GM18507 (cell line): Measurements from ENCODE around the gene BICRA.

Source experiments
- DNase-seq: peaks from one replicate; pipeline ENCODE4 v3.0.0; 2011; ENCODE audit warnings: low read depth; ENCODE audit not compliant: insufficient read length; ENCODE audit errors: extremely low spot score
- FAIRE-seq: peaks from 2 replicates; lab custom pipeline; 2011; peaks lifted over from hg19 to GRCh38; lab: Jason Lieb, UNC

BICRA gene

DNA sequence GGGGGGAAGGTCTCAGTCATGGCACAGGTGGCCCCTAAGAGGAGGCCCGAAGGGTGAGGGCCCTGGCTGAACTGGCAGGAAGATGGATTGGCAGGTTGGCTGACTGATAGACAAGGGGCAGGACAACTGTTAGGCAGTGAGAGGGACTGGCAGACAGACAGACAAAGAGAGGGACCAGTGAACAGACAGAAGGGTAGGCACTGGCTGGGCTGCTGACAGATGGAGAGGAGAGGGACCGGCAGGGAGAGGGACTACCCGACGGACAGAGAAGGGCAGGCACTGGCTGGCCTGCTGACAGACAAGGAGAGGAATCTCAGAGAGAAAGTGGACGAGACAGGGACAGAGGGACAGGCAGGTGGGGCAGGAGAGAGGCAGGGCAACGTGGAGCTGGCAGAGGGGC lies 72.5 kb downstream of the BICRA start:
- DNase-seq: no peak
- FAIRE-seq: no peak

DNA sequence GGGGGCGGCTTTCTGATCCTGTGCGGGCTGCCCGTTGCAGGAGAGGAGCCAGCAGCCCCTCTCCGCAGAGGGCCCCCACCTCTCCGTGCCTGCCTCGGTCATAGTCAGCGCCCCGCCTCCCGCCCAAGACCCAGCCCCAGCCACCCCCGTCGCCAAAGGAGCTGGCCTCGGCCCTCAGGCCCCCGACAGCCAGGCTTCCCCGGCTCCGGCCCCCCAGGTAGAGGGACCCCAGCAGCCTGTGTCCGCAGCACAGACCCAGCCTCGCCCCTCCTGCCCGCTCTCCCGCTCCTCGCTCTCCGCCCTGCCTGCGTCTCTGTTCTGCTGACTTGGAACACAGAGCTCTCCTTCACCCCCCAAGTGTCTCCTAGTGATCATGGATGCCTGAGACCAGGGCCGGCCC lies 73.0 kb downstream of the BICRA start:
- FAIRE-seq (no peak), DNase-seq (no peak)

DNA sequence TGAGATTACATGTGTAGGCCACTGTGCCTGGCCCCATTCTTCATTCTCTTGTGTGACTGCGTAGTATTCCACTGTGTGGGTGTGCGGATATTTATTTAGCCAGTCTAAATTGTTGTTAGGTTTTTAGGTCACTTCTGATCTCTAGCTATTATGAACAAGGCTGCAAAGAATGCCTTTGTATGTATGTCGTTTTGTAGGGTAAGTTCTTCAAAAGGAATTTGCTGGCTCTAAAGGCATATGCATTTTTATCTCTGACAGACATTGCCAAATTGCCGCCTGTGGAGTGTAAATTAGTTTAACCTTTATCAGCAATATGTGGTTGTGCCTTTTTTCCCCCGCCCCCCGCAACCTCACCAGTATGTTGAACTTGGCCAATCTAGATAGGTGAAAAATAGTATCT lies 74.0 kb downstream of the BICRA start:
- FAIRE-seq (no peak), DNase-seq (no peak)

DNA sequence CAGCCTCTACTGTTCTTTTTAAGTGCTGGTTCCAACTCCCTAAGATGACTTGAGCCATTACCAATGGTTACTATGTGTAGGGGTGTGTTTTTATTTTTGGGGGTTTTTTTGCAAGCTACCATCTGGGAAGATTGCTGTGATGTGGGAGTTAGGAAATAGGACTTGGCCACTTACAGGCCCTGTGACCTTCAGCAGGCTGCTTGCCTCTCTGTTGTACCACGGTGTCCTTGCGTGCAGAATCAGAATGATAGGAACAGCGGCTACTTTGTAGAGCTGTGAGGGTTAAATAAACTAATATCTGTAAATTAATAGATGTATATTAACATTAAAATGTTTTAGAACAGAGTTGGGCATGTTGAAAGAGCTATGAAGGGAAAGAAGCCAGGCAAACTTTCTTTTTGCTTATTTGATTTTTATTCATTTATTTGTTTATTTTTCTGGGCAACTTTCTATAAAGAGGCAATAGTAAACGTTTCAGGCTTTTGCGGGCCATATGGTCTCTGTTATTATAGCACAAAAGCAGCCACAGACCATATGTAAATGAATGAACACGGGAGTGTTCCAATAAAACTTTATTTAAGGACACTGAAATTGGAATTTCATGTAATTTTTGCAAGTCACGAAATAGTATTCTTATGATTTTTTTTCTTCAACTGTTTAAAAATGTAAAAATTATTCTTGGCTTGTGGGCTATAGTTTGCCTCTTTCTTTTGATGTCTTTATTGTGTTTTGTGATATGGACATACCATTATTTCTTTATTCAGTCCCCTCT lies 77.9 kb downstream of the BICRA start:
- no peak for FAIRE-seq

DNA sequence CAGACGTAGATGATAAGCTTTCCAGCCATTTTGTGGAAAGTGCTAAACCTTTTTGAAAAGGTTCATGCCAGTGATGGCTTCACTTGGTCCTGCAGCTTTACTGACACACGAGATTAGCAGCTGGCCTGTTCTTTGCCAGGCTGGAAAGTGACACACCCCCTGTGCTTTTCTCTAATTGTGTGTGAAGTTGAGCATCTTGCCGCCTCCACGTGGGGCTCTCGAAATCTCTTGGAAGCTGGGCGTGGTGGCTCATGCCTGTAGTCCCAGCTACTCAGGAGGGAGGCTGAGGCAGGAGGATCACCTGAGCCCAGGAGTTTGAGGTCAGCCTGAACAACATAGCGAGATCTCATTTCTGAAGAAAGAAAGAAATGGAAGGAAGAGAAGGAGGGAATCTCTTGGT lies 79.0 kb downstream of the BICRA start:
- FAIRE-seq: no peak
- no peak for DNase-seq

More for the DNA sequence above, 77.9 kb downstream of the BICRA start:
- DNase-seq: no peak

DNA sequence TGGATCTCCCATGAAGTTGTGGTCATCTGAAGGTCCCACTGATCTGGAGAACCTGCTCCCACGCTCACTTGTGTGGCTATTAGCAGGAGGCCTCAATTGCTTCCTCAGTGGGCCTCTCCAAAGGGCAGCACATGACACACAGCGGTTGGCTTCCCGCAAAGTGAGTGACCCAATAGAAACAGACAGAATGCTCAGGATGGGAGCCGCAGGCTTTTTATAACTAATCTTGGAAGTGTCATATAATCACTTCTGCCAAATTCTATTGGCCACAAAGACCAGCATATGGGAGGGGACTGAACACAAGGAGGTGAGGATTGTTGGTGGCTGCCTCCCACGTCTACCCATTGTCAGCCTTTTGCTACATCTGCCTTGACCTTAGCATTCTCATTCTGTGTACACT lies 82.2 kb downstream of the BICRA start:
- DNase-seq: no peak
- FAIRE-seq: no peak

DNA sequence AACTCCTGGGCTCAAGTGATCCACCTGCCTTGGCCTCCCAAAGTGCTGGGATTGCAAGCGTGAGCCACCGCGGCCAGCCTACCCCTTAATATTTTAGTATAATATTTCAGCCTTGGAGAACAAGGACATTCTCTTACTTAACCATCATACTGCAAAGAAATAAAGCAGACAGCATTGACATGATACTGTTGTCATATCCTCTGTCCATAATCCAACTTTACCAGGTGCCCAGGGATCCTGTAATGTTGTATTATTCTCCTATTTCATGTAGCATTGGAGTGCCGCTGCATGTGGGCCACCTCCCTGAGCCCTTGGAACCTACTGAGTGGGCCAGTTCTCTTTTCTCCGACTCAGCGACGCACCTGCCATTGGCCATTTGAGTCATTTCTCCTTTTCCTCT lies 82.8 kb downstream of the BICRA start:
- DNase-seq: no peak

DNA sequence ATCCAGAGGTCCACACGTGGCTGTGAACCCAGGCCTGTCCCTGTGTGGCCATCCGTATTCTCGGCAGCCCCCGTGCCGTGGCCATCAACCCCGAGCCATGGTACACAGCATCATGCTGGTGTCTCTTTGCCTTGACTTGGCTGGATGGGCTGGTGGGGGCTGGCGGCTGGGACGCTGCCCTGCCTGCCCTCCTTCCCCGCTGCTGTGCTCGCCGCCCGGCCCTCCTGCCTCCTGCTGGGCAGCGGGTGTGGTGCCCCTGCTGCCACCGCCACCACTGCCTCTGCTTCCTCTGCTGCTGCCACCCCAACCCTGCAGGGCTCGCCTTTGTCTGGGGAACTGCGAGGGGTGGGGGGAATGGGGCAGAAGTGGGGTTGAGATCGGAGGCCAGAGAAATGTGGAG lies 84.6 kb downstream of the BICRA start:
- FAIRE-seq (no peak), DNase-seq (no peak)

More for the DNA sequence above, 82.8 kb downstream of the BICRA start:
- no peak for FAIRE-seq

DNA sequence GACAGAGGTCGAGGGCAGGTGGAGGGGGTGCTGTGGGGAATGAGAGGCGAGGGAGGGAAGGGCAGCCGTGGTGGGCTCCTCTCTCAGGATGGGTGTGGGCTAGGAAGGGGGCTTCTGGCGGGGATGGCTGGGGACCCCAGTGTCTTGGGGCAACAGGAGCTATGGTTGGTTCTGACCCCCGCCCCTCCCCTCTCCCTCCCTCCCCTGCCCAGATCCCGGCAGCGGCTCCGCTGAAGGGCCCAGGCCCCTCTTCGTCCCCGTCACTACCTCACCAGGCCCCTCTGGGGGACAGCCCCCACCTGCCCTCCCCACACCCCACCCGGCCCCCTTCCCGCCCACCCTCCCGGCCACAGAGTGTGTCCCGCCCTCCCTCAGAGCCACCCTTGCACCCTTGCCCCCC lies 85.0 kb downstream of the BICRA start:
- no peak for DNase-seq
- no peak for FAIRE-seq

DNA sequence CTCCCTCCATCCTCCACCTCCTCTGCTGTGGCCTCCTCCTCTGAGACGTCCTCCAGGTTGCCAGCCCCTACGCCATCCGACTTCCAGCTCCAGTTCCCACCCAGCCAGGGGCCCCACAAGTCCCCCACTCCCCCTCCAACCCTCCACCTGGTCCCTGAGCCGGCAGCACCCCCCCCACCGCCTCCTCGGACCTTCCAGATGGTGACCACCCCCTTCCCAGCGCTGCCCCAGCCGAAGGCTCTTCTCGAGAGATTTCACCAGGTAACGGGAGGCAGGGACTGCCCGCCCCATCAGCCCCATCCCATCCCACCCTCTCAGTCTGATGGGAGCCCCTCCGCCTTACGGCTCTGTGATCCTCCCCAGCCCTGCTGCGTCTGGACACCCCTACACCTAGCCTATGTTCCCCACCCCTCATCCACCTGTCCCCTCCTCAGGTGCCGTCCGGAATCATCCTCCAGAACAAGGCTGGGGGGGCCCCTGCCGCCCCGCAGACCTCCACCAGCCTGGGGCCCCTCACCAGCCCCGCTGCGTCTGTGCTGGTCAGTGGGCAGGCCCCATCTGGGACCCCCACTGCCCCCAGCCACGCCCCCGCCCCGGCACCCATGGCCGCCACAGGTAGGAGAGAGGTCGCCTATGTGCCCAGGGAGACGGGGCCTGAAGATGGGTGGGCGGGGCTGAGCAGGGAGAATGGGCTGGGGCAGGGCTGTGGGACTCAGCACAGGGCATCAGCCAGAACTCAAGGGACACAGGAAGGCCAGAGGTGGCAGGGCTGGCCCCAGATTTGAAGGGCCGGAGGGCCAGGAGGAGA lies 85.7 kb downstream of the BICRA start:
- no peak for FAIRE-seq
- DNase-seq: no peak

DNA sequence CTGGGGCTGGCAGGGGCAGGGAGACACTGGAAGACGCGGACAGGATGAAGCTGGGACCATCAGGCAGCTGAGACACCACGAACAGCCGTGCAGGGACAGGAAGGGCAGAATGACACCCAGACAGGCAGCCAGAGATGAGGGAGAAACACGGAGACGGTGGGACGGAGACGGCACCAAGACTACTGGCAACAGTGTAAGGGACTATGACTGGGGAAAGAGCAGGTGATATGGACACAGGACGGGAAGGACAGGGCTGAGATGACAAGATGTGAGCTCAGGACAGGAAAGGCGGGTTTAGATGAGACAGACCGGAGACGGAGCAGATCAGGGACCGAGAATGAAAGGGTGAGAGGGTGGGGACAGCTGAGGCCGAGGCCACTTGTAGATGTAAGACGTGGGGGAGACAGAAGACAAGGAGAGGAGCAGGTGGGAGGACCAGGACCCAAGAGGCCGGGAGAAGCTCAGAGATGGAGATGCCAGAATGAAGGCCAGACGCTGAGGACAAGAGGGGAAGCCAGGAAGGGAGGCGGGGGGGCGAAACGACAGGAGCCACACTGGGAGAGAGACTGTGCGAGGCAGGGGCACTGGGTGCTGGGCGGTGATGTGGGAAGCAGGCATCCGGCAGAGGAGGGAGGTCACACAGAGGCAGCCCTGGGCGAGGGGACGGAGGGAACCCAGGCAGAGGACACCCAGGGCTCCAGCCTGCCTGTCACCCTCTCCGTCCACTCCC lies 86.8 kb downstream of the BICRA start:
- FAIRE-seq (no peak), DNase-seq (no peak)

DNA sequence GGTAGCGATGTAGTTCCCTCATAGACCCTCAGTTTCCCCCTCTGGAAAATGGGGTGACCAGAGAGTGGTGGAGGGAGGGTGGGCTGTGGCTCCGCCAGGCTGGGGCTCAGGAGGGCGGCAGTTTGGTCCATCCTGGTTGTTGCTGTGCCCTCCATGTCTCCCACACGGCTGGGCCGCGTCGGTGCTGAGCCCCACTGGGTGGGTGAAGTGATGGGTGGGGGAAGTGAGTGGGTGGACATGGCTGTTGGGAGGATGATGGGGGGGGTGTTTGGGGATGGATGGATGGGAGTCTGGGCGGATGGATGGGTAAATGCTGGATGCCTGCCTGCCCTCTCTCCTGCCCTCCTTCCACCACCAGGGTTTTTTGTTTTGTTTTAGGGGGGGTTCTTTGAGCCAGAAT lies 87.7 kb downstream of the BICRA start:
- DNase-seq (no peak), FAIRE-seq (no peak)

DNA sequence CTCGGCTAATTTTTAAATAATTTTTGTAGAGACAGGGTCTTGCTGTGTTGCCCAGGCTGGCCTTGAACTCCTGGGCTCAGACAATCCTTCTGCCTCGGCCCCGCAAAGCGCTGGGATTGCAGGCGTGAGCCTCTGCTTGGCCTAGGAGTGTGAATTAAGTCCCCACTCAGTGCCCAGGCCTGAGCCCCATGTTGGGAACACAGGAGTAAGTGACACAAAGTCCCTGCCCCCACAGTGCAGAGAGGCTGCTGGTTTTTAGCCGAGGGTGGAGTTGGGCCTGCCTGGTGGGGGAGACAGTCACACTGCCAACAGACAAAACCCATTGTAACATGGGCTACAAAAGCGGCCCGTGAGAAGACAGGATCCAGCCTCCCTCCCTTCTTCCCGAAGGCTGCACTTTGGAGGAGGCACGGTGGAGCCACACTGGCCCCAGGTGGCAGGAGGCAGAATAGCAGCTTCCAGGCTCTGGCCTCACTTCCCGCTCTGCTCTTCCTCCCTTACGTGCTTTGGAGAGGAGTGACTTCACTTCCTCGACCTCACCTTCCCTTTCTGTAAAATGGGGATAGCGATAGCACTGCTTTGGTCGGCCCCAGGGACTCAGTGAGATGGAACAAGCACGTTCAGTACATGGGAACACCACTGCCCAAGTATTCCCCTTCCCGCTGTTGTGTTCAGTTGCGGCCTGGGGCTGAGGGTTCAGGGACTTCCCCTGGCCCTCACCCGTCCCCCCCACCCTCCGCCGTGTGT lies 89.1 kb downstream of the BICRA start:
- peak; percentile 68 for DNase-seq
- FAIRE-seq: peak; percentile 92

DNA sequence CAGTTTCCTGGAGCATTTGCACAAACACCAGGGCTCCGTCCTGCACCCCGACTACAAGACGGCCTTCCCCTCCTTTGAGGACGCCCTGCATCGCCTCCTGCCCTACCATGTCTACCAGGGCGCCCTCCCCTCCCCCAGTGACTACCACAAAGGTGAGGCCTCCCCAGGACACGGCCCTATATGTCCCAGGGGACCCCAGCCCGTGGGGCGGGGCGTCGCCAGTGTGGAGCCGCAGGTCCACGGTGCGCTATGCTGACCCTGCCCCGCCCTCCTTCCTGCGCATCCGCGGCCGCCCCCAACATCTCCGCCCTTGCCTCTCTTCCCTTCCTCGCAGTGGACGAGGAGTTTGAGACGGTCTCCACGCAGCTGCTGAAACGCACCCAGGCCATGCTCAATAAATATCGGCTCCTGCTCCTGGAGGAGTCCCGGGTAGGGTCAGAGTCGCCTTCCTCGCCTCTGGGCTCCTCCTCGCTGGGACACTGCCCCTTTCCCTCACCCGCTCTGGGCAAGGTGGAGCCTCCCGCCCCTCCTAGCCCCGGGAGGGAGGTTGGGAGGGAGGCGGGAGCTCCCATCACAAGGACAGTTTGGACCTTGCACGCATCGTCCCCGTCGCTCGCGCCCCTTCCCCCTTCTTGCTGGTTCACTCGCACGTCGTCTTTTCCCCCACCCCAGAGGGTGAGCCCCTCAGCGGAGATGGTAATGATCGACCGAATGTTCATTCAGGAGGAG lies 89.9 kb downstream of the BICRA start:
- FAIRE-seq: no peak

DNA sequence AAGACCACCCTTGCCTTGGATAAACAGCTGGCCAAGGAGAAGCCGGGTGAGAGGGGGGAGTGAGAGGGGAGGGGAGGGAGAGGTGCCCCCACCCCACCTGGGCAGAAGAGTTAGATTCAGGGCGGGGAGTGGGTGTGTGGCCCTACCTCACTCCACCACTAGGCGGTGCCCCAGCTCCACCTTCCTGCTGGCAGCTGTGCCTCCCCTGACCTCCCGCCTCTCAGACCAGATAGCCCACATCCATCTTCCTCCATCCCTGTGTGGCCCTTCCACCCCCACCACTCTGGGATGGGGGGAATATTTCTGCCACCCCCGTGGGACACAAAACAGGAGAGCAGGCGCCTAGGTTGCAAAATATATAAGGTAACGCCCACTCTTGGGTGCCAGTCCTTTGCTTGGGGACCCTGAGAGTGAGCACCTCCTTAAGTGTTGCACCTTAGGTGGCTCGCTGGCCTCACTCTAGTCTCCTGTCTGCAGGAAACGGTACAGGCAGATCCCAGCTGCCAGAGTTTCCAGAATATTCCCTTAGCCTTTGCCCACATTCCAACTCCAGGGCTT lies 90.5 kb downstream of the BICRA start:
- FAIRE-seq: peak; percentile 45
- DNase-seq: peak; percentile 55

More for the DNA sequence above, 89.9 kb downstream of the BICRA start:
- DNase-seq: no peak

DNA sequence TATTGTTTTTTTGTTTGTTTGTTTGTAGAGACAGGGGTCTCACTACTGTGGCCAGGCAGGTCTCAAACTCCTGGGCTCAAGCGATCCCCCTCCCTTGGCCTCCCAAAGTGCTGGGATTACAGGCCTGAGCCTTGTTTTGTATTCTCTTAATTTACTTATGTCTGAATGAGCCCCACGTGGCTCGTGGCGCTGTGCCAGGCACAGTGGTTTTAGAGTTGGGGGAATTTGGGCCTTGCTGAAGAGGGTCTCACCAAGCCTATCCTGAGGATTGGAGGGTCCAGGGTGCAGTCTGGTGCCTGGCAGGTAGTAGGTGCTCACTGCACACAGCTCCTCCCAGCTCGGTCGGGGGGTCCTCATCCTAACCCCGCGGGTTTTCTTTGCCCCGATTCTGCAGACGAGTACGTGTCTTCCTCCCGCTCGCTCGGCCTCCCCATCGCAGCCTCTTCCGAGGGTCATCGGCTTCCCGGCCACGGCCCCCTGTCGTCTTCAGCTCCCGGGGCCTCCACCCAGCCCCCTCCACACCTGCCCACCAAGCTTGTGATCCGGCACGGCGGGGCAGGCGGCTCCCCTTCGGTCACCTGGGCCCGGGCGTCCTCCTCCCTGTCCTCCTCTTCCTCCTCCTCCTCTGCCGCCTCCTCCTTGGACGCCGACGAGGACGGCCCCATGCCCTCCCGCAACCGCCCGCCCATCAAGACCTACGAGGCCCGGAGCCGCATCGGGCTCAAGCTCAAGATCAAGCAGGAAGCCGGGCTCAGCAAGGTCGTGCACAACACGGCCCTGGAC lies 92.2 kb downstream of the BICRA start:
- DNase-seq (no peak), FAIRE-seq (no peak)

DNA sequence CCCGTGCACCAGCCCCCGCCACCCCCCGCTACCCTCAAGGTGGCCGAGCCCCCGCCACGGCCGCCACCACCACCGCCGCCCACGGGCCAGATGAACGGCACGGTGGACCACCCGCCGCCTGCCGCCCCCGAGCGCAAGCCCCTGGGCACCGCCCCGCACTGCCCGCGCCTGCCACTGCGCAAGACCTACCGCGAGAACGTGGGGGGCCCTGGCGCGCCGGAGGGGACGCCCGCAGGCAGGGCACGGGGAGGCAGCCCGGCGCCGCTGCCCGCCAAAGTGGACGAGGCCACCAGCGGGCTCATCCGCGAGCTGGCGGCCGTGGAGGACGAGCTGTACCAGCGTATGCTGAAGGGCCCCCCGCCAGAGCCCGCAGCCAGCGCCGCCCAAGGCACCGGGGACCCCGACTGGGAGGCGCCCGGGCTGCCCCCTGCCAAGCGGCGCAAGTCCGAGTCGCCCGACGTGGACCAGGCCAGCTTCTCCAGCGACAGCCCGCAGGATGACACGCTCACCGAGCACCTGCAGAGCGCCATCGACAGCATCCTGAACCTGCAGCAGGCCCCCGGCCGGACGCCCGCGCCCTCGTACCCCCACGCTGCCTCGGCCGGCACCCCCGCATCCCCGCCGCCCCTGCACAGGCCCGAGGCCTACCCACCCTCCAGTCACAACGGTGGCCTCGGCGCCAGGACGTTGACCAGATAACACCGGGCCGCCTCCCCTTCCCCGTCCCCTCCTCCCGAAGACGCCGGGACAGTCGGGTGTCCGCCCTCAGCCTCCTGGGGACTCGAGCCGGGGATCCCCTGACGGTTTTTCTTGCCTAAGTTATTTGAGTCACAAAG lies 93.0 kb downstream of the BICRA start:
- FAIRE-seq (no peak), DNase-seq (no peak)
